ENCODE results near the gene PPP1R8. TPM values are rescaled to one million over a fixed set of nuclear protein-coding genes. Genes with fewer than 3 reads are reported as not detected.
"Not testable (repeated sequence)": the region's sequence is repeated elsewhere in the genome, so short reads cannot be mapped to it uniquely, and the experiment has no call there.

Gene PPP1R8
- total RNA-seq, 1 donor from 2014 or later: 48.3 TPM

DNA sequence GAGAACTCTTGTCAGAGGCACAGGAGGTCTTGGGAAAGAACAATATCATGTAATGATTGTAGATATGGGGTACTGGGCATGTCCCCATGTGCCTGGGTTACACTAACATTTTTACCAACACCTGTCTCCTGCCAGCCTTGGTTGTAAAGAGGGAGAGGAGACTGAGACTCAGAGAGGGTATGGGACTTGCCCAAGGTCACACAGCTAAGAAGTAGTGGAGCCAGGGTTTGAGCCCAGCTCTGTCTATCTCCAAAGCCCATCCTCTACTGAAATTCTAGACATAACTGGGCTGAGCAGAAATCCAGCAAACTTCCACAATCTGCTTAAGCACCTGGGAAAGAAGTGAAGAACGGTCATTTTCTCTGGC is 39.1 kb downstream of the PPP1R8 start:
- no peak for DNase-seq (ENCODE audit: low read depth in 2 of 2)

DNA sequence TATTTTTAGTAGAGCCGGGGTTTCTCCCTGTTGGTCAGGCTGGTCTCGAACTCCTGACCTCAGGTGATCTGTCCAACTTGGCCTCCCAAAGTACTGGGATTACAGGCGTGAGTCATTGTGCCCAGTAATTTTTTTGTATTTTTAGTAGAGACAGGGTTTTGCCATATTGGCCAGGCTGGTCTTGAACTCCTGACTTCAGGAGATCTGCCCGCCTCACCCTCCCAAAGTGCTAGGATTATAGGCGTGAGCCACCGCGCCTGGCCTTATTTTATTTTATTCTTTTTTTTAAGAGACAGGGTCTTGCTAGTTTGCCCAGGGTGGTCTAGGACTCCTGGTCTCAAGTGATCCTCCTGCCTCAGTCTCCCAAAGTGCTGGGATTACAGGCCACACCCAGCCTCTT is 40.5 kb downstream of the PPP1R8 start:
- DNase-seq (ENCODE audit: low read depth in 2 of 2): not testable (repeated sequence)

DNA sequence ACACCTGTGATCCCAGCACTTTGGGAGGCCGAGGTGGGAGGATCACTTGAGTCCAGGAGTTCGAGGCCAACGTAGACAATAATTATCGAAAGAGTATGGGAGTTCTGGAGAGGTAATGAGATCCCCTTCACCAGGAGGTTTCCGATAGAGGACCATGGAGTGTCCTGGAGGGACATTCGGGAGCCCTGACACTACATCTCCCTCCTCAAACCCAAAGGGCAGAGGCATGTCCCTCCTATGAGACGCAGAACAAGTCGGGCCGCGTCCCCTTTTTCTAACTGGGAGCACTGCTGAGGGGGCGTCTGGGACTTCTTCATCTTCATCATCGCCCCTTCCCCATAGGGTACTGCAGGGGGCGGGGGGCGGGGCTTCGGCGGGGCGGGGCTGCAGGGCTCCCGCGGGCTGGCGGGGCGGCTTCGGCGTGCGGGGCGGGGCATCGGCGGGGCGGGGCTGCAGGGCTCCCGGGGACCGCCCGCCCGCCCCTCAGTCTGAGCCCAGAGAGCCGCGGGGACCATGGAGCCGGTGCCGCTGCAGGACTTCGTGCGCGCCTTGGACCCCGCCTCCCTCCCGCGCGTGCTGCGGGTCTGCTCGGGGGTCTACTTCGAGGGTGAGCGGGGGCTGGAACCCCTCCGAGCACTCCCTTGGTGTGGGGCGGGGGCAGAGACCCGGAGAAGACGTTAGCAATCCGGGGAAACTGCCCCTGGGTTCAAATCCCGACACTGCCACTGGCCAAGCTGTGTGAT is 41.6 kb downstream of the PPP1R8 start, which contains the start of gene THEMIS2:
THEMIS2 (plus strand) TSS at position 486 of the 743 bp plus-strand sequence; CDS start at position 514, 28 bp downstream.
- peak in 1 of 2 donors; percentile 66 for DNase-seq (ENCODE audit: low read depth in 2 of 2)

DNA sequence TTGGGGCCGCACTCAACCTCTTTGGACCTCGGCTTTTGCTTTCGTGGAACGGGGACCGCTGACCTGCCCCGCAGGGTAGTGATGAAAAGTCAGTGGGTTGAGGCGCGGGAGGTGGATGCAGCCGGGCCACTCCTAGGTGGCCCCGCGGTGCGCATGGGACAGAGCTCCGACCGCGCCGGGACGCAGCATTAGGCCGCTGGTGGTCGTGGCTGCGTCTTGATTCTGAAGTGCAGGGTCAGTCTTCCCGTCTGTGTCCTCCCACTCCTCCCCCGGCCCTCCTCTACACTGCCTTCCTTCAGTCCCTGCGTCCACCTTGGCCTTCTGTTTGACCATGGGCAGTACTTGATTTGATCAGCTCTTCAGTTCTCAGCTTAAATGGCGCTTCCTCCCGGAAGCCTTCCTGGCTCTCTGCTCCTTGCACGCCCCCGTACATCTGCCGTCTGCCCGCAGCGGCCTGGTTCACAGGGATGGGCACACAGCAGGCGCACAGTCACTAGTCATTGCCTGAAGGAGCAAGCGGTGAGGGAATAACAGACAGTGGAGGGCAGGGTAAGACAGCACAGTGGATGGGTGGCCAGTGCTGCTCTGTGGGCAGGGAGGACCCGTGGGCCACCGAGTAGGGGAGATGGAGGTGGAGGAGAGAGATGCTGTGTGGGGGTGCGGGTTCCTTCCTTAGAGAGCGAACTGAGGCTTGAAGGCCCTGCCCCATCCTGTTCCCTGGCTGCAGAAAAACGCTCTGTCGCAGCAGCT is 42.4 kb downstream of the PPP1R8 start:
- peak in 1 of 2 donors; percentile 51 for DNase-seq (ENCODE audit: low read depth in 2 of 2)

DNA sequence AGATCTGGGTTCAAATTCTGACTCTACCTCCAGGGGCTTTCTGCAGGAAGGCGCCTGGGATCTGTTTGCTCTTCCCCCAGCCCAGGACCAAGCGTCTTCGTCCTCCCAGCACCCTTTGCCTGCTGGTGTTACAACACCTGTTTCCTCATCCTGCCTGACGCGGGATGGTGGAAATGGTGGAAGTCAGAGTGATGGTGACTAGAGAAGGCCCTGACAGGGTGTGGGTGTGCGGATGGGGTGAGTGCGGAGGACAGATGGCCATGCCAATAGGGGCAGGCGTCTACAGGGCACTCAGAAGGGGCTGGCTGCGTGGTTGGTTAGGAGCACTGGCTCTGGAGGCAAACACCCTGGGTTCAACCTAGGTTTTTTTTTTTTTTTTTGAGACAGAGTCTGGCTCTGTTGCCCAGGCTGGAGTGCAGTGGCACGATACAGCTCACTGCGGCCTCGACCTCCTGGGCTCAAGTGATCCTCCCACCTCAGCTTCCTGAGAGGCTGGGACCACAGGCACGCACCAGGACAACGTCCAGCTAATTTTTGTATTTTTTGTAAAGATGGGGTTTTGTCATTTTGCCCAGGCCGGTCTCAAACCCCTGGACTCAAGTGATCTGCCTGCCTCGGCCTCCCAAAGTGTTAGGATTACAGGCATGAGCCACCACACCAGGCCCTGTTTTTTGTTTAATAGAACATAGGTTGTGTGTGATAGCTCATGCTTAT is 43.2 kb downstream of the PPP1R8 start:
- DNase-seq (ENCODE audit: low read depth in 2 of 2): peak; percentile 70 to 90

DNA sequence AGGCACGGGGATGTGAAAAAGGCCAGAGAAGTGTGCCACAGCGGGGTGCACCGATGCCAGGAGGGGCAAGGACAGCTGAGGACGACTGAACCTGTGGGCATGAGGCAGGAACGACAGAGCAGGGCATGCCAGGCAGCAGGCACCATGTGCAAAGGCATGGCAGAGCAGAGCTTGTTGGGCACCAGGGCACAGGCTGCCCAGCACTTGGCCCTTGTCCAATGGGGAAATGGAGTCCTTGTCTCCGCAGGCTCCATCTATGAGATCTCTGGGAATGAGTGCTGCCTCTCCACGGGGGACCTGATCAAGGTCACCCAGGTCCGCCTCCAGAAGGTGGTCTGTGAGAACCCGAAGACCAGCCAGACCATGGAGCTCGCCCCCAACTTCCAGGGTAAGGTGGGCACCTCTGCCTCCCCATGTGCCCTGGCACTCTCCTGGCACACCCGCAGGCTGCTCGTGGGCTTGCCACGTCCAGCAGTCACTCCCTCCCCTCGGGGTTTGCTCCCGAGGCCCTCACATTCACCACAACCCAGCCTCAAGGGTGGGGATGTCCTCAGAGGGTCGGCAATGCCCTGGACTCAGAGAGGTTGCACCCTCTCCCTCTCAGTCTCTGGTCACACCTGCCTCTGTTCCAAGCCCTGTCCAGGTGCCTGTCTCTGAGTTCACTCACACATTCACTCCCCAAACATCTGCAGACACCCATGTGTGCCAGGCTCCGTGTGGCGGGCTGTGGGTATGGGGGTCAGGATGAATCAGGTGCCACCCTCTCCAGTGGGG is 45.9 kb downstream of the PPP1R8 start:
- no peak for DNase-seq (ENCODE audit: low read depth in 2 of 2)

DNA sequence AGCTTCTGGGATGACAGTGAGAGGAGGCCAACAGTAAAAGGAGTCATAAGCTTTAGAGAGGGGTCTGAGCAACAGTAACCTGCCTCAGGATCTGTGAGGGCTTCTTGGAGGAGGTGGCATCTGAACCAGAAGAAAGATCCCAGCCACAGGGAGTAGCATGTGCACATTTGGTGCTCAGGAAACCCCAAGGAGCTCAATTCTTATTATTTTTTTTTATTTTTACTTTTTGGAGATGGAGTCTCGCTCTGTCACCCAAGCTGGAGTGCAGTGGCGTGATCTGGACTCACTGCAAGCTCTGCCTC is 46.5 kb downstream of the PPP1R8 start:
- no peak for DNase-seq (ENCODE audit: low read depth in 2 of 2)

DNA sequence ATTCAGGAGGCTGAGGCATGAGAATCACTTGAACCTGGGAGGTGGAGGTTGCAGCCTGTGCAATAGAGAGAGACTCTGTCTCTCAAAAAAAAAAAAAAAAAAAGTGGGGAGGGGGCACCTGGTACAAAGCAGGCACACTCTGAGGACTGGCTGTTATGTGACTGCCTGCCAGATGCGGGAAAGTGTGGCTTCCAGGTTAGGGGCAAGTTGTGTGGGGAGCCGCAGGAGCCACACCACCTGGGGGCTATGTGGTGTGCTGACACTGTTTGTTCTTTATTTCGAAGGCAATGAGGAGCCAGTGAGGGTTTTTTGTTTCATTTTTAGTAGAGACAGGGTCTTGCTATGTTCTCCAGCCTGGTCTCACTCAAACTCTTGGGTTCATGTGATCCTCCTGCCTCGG is 47.5 kb downstream of the PPP1R8 start:
- DNase-seq (ENCODE audit: low read depth in 2 of 2): no peak

DNA sequence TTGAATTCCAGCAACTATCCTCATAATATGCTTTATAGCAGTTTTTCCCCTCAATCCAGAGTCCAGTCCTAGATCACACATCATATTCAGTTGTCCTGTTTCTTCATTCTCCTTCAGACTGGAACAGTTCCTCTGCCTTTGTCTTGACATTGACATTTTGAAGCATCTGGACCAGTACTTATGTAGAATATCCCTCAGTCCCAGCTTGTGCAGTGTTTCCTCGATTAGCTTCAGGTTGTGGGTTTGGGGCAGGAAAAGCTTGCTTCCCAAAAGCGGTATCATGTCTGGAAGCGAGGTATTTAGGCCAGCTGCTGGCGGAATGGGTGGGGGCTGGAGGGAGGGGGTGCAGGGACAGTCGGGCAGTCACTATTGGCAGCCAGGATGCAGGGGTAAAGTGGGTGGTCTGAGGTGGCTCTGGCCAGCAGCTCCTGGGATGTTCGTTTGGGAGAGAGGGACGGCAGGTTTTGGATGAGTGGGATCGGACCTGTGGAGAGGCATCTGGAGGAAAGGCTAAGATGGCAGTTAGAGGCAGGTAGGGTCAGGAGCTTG is 48.3 kb downstream of the PPP1R8 start:
- no peak for DNase-seq (ENCODE audit: low read depth in 2 of 2)

DNA sequence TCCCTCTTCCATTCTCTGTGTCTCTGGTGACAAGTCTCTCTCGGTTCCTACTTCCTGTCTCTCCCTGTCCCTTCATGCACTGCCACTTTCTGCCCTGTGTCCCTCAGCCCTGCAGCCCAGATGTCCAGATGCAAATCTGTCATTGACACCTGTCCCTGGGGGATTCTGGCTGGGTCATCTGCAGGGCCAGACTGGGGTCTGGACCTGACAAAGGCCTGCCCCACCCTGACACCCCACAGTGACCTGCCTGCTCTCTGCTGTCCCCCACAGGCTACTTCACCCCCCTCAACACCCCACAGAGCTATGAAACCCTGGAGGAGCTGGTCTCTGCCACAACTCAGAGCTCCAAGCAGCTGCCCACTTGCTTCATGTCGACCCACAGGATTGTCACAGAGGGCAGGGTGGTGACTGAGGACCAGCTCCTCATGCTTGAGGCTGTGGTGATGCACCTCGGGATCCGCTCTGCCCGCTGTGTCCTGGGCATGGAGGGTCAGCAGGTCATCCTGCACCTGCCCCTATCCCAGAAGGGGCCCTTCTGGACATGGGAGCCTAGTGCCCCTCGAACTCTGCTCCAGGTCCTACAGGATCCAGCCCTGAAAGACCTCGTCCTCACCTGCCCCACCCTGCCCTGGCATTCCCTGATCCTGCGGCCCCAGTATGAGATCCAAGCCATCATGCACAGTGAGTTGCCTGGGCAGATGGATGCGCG is 48.9 kb downstream of the PPP1R8 start:
- no peak for DNase-seq (ENCODE audit: low read depth in 2 of 2)

DNA sequence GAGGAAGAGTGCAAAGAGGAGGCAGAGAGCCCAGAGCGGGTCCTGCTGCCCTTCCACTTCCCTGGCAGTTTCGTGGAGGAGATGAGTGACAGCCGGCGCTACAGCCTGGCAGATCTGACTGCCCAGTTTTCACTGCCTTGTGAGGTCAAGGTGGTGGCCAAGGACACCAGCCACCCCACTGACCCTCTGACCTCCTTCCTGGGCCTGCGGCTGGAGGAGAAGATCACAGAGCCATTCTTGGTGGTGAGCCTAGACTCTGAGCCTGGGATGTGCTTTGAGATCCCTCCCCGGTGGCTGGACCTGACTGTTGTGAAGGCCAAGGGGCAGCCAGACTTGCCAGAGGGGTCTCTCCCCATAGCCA is 51.9 kb downstream of the PPP1R8 start:
- no peak for DNase-seq (ENCODE audit: low read depth in 2 of 2)

DNA sequence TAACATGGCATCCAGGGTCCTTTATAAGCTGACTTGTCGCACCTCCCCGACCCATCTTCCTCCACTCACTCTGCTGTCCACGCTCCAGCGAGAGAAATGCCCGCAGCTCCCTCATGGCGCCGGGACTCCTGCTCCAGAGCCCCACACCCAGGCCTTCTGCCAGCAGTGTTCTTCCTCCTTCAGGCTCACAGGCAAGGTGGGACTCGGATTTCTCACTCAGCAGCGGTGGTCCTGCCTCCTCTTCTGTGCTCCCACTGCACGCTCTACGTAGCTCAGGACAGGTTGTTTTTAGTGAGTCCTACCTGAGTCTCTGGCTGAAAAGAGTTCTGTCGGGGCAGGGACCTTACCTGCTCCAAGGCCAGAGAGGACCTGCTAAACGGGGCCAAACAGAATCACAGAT is 53.0 kb downstream of the PPP1R8 start:
- no peak for DNase-seq (ENCODE audit: low read depth in 2 of 2)

DNA sequence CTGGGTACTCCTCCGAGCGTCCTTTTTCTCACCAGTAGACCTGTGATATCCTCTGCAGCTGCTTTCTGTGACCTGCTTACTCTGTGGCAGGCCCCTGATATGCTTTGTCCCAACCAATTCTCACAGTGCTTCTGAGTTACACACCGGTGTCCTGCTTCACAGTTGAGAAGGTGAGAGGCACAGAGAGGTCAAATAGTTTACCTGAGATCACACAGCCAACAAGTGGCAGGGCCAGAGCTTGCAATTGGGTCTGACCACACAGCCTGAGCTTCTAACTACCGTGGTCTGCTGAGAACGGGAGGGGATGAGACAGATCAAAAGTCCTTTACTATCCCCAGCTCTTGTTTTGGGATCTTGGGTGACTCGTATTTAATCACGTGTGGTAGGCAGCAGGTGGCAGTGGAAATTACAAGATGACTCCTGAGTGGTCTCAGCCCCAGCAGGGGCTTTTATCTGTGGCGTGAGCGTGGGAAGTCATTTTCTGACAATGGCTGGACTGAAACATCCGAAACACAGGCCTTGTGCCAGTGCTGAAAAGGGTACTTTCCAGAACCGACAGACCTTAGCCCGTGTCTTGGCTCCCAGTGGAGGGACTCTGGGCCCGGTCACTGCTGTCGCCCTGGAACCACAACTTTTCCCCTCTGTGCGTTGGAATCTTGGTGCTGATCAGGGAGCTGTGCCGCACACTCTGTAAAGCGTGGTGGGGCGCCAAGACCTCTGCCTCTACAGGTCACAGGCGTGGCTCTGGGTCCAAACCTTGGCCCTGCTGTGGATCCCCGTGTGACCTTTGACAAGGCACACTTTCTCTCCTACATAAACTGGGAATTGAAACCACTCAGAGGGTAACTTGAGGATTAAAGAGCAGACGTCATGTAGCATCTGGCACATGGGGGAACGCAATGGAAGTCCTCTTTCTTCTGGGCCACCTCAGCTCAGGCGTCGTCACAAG is 53.7 kb downstream of the PPP1R8 start:
- DNase-seq (ENCODE audit: low read depth in 2 of 2): no peak

DNA sequence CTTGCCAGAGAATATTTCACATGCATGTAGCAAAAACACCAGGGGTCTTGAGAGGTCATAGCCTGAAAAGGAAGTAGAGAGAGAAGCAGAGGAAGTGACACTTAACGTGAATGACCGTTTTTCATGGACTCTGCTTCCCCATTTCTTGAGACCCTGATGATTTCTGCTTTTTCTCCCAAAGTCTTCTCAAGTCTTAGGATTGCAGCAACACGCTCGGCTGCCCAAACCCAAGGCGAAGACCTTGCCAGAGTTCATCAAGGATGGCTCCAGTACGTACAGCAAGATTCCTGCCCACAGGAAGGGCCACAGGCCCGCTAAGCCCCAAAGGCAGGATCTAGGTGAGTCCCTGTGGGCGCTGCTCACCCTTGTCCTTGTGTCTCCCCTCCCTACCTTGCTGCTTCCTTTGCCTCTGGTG is 54.5 kb downstream of the PPP1R8 start:
- DNase-seq (ENCODE audit: low read depth in 2 of 2): no peak

DNA sequence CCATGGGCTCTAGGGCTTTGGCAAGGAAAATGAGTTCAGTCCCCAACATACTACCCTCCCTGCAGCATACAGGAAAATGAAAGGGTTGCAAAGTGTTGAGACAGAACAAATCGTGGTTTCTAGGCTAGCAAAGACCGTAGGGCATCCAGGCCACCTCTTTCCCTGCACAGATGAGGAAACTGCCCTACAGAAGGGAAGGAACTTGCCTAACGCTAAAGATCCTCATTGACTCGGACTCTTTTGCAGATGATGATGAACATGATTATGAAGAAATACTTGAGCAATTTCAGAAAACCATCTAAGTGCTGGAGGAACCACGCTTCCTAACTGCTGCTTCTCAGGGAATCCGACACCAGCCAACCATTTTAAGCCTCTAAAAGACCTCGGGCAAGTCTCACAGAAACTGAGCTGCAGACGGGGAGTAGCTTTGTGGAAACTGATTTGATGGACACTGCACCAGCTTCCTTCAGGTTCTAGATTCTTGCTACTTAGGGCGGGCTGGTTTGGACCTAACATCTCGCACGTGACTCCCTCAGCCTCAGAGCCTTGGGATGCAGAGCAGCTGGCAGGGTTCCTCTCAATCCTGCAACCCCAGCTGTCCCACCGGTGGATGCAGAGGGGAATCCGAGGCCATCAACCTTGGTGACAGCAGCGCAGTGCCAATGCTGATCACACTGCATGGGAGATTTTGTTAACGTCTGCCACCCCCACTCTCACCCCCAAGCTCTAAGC is 55.2 kb downstream of the PPP1R8 start:
- no peak for DNase-seq (ENCODE audit: low read depth in 2 of 2)

DNA sequence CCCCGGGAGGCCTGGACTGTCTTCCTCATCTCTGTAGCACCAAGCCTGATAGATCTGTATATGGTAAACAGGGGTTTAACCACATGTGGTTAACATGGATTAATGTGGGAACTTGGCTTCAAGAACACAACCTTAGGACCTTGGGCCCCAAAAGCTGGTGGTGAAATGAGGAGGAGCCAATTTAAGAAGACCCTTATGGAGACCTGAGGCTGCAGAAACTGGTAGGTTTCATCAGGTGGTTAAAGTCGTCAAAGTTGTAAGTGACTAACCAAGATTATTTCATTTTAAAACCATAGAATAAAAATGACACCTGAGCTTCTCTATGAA is 55.7 kb downstream of the PPP1R8 start:
- no peak for DNase-seq (ENCODE audit: low read depth in 2 of 2)

DNA sequence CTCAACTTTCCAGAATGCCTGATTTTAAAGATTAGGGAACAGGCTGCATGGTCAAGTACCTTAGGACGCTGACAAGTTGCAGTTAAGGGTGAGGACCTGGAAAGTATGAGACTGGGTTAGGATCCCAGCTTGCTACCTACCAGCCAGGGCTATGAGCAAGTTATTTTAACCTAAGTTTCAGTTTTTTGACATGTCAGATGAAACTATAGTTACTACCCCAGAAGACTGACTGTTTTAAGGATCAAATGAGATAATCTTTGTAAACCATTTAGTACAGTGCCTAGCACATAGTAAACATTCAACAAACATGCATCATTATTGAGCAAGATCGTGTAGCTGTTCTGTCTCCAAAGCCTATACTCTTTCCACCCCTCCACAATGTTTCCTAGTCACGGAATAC is 56.2 kb downstream of the PPP1R8 start:
- DNase-seq (ENCODE audit: low read depth in 2 of 2): no peak

DNA sequence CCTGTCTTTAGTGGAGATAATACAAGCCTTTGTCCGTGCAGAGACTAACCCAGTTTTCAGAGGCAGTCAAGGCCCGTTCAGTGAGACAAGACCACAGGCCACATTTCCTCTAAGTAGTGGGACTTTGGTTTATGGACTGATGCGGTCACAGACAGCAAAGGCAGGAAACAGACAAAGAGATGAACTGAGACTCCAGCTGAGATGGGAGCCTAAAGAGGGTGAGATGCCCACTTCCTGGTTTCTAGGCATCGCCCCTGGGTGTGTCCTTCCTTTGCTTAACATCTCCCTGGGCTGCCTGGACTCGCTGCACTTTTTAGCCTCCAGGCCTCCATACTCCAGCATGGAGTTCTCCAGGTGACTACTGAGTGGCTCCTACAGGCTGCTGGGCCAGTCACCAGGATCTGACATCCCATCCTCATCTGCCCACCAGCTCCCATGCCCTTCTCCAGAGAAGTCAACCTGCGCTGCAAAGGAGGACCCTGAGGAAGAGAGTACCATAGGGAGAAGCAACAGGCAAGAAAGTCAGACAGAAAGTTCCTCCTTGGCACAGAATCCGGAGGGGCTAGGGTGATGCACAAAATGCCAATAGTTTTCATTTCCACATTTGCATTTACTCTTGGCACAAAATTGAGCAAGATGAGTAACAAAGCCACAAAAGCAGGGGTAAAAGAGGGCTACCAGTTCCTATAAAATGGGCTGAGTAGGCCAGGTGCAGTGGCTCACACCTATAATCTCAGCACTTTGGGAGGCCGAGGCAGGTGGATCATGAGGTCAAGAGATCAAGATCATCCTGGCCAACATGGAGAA is 56.8 kb downstream of the PPP1R8 start:
- no peak for DNase-seq (ENCODE audit: low read depth in 2 of 2)

Measured in dermis microvascular lymphatic vessel endothelial cell (primary cell).